H1 (cell line): ENCODE data around the gene DCDC1. TPM values are rescaled to one million over a fixed set of nuclear protein-coding genes. Genes with fewer than 3 reads are reported as not detected.

Experiments used
- KDM1A ChIP-seq: fragments of 200-600, 300-600 bp; sonication (generic); IDR thresholded peaks from 2 replicates; pipeline ENCODE4 v1.7.1; 2016; ENCODE audit warnings: mild to moderate bottlenecking, low read length, borderline replicate concordance
- KDM5A ChIP-seq: fragments of 200-600 bp; IDR thresholded peaks from 2 replicates; pipeline ENCODE4 v1.7.1; 2012; ENCODE audit warnings: mild to moderate bottlenecking, low read length, inconsistent platforms, mixed read lengths
- NRF1 ChIP-seq: IDR thresholded peaks from 2 replicates; pipeline ENCODE4 v1.6.1; 2011; ENCODE audit warnings: mild to moderate bottlenecking, low read depth, low read length, improper control_type of control experiment
- RXRA ChIP-seq: IDR thresholded peaks from 2 replicates; pipeline ENCODE4 v1.6.1; 2011; ENCODE audit warnings: low read depth, mild to moderate bottlenecking, low read length, moderate library complexity; ENCODE audit not compliant: insufficient read depth
- SAP30 ChIP-seq: fragments of 300-600 bp; sonication (generic); IDR thresholded peaks from 2 replicates; pipeline ENCODE4 v1.7.1; 2012; ENCODE audit warnings: low read length, moderate library complexity, mild to moderate bottlenecking, inconsistent platforms; ENCODE audit not compliant: insufficient read depth, insufficient replicate concordance
- TEAD4 ChIP-seq: IDR thresholded peaks from 2 replicates; pipeline ENCODE4 v1.6.1; 2012; ENCODE audit warnings: low read depth, low read length, inconsistent platforms, mixed read lengths
- USF2 ChIP-seq: IDR thresholded peaks from 2 replicates; pipeline ENCODE4 v1.6.1; 2011; ENCODE audit warnings: low read length, improper control_type of control experiment
- polyA plus RNA-seq, 7 experiments: library from polyadenylated mRNA; depleted of rRNA in 3 of 7; stranded (reverse) in 5 of 7; unstranded in 2 of 7; fragments of >200 nt in 5 of 7; fragments of 200-250 nt in 2 of 7; gene quantifications; 1 replicate in 5 of 7; 2 replicates in 1 of 7; 4 replicates in 1 of 7; pipeline versions ENCODE4 v1.2.1 to v1.2.3, GENCODE V29; 2011 to 2013; ENCODE audit warnings: missing spikeins in 2 of 7, mixed read lengths in 2 of 7
- total RNA-seq: library from RNA; stranded (reverse); fragmentation: NEBNext Ultra II Directional; extraction: Animal tissue kit (Norgen Biotek cat#: 25700); gene quantifications from 2 replicates; pipeline ENCODE4 v1.2.1, GENCODE V29; 2021
- TF ChIP-seq, protein P1 (sequence below): IDR thresholded peaks from 2 replicates; pipeline ENCODE4 v1.6.1; 2012; ENCODE audit warnings: inconsistent platforms

Gene DCDC1
- total and polyA plus RNA-seq, 2 of the 8 experiments (the other 6 are each of a cell fraction or from before 2014, with no cell fraction given) = 0.15 to 0.56 TPM

DNA sequence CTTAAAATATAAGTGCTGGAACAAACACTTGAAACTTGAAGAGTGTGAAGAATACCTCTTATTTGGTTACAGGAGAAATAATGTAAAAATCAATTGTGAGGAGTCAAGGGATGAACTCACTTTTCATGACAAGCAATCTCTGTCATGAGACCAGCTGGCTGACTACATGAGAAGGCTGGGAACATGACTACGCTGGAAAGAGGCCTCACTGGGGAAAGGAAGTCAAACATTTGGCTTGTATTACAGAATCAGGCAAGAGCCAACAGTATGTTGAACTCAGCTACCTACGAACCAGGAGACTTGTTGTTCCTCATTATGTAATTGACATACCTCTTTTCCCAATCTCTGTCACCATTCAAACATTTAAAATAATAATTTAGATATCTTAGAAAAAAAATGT is 14.4 kb downstream of the DCDC1 start (continued):
- TF ChIP-seq SAP30 (no peak), KDM5A (no peak), KDM1A (no peak), RXRA (no peak), TEAD4 (no peak), NRF1 (no peak), USF2 (no peak)
- TF ChIP-seq, protein P1, sequence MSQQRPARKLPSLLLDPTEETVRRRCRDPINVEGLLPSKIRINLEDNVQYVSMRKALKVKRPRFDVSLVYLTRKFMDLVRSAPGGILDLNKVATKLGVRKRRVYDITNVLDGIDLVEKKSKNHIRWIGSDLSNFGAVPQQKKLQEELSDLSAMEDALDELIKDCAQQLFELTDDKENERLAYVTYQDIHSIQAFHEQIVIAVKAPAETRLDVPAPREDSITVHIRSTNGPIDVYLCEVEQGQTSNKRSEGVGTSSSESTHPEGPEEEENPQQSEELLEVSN = no peak
